GM12878 (cell line): ENCODE results near the gene GPR61. TPM values are rescaled to one million over a fixed set of nuclear protein-coding genes. Genes with fewer than 3 reads are reported as not detected.

ENCODE experiments used
- ATAC-seq: fragments of 200-7000 bp; cut with Tn5 transposase; 3 replicates; pipeline ENCODE4 v1.9.1; 2020; ENCODE audit warnings: mild to moderate bottlenecking, moderate library complexity
- BruUV-seq: library from RNA; stranded (reverse); fragments of 400-500 nt; replicated peaks from 2 replicates; lab custom pipeline; 2021; lab: Mats Ljungman, UMichigan
- CTCF ChIA-PET: fragments of 300-600 bp; sonication (Branson Sonifier 250); formaldehyde crosslinking; extraction: SDS; loops from one replicate; lab custom pipeline; 2021; ENCODE audit warnings: inconsistent platforms; lab: Yijun Ruan, JAX
- POLR2A ChIA-PET: fragments of 350-600 bp; formaldehyde crosslinking; extraction: SDS; loops from one replicate; lab custom pipeline; 2021; ENCODE audit warnings: inconsistent platforms; lab: Charles Lee
- RAD21 ChIA-PET: fragments of 300-600 bp; sonication (Branson Sonifier 250); formaldehyde crosslinking; loops from one replicate; lab custom pipeline; 2023; ENCODE audit warnings: antibody characterized with exemption; ENCODE audit not compliant: unreplicated experiment; lab: Charles Lee
- SMC1A ChIA-PET: fragments of 300-600 bp; sonication (Branson Sonifier 250); formaldehyde crosslinking; loops from one replicate; lab custom pipeline; 2023; ENCODE audit not compliant: unreplicated experiment, uncharacterized antibody; lab: Charles Lee
- DNase-seq: peaks from one replicate; pipeline ENCODE4 v3.0.0-alpha.2; 2011; ENCODE audit warnings: low read depth, low spot score
- FAIRE-seq: peaks from 3 replicates; lab custom pipeline; 2011; peaks lifted over from hg19 to GRCh38; lab: Jason Lieb, UNC
- H2AFZ ChIP-seq: 2 replicates; pipeline ENCODE4 v1.6.0; 2011; ENCODE audit warnings: low read depth, low read length, control low read depth; ENCODE audit not compliant: control insufficient read depth
- H3K27ac ChIP-seq: 2 replicates; pipeline ENCODE4 v1.5.1; 2011; ENCODE audit warnings: control low read depth; ENCODE audit not compliant: control insufficient read depth, insufficient read depth
- H3K27me3 ChIP-seq, 2 experiments: replicated peaks in 1 of 2; 2 replicates each; pipeline versions ENCODE4 v1.6.0 to v1.6.1; 2011; ENCODE audit warnings: low read length in 1 of 2; ENCODE audit not compliant: control insufficient read depth in 2 of 2, insufficient read depth in 2 of 2
- H3K36me3 ChIP-seq, 2 experiments: 2 replicates each; pipeline ENCODE4 v1.5.1; 2011; ENCODE audit warnings: low read length in 1 of 2; ENCODE audit not compliant: control insufficient read depth in 2 of 2, insufficient read depth in 2 of 2
- H3K4me1 ChIP-seq: 2 replicates; pipeline ENCODE4 v1.6.1; 2011; ENCODE audit warnings: mild to moderate bottlenecking, low read length, moderate library complexity, mixed read lengths; ENCODE audit not compliant: control insufficient read depth, insufficient read depth
- H3K4me2 ChIP-seq: 2 replicates; pipeline ENCODE4 v1.6.0; 2011; ENCODE audit warnings: control low read depth; ENCODE audit not compliant: control insufficient read depth, insufficient read depth
- H3K4me3 ChIP-seq: fragments of 200-600 bp; sonication (generic); 2 replicates; pipeline ENCODE4 v1.5.1; 2016
- H3K79me2 ChIP-seq: 2 replicates; pipeline ENCODE4 v1.6.0; 2011; ENCODE audit warnings: low read length; ENCODE audit not compliant: control insufficient read depth, insufficient read depth
- H3K9ac ChIP-seq: 2 replicates; pipeline ENCODE4 v1.8.0; 2011; ENCODE audit warnings: low read length, control low read depth, mixed read lengths; ENCODE audit not compliant: control insufficient read depth, insufficient read depth
- H3K9me3 ChIP-seq: replicated peaks from 3 replicates; pipeline ENCODE4 v1.5.1; 2011; ENCODE audit warnings: mild to moderate bottlenecking, low read length; ENCODE audit not compliant: control insufficient read depth, insufficient read depth
- H4K20me1 ChIP-seq: 2 replicates; pipeline ENCODE4 v1.6.0; 2011; ENCODE audit not compliant: control insufficient read depth, insufficient read depth
- ESRRA ChIP-seq: IDR thresholded peaks from 2 replicates; pipeline ENCODE4 v1.6.1; 2012; ENCODE audit warnings: mild to moderate bottlenecking, low read length, improper control_type of control experiment
- HDAC2 ChIP-seq: fragments of 200-600 bp; sonication (generic); IDR thresholded peaks from 2 replicates; pipeline ENCODE4 v1.6.1; 2017
- IKZF2 ChIP-seq, 2 experiments: fragments of 450-650 bp; IDR thresholded peaks; 2 replicates each; pipeline ENCODE4 v1.6.1; 2017; ENCODE audit warnings: mild to moderate bottlenecking in 2 of 2, moderate library complexity in 2 of 2
- LARP7 ChIP-seq: fragments of 450-650 bp; IDR thresholded peaks from 2 replicates; pipeline ENCODE4 v1.6.1; 2017; ENCODE audit warnings: mild to moderate bottlenecking
- MEF2B ChIP-seq: fragments of 450-650 bp; IDR thresholded peaks from 2 replicates; pipeline ENCODE4 v1.6.1; 2018; ENCODE audit warnings: mild to moderate bottlenecking, moderate library complexity; ENCODE audit not compliant: partially characterized antibody, poor library complexity, severe bottlenecking
- PML ChIP-seq: IDR thresholded peaks from 2 replicates; pipeline ENCODE4 v1.6.1; 2012; ENCODE audit warnings: low read length, inconsistent platforms
- POLR2A ChIP-seq: IDR thresholded peaks from 2 replicates; pipeline ENCODE4 v1.6.1; 2011; ENCODE audit warnings: low read depth, mild to moderate bottlenecking, low read length
- REST ChIP-seq: IDR thresholded peaks from 2 replicates; pipeline ENCODE4 v1.6.1; 2012; ENCODE audit warnings: mild to moderate bottlenecking, low read depth, low read length
- TBL1XR1 ChIP-seq: IDR thresholded peaks from 2 replicates; pipeline ENCODE4 v1.6.1; 2012; ENCODE audit warnings: low read depth, low read length, improper control_type of control experiment
- TCF7 ChIP-seq: IDR thresholded peaks from 2 replicates; pipeline ENCODE4 v1.6.1; 2014; ENCODE audit warnings: antibody characterized with exemption, borderline replicate concordance
- YBX1 ChIP-seq: fragments of 450-650 bp; IDR thresholded peaks from 2 replicates; pipeline ENCODE4 v1.6.1; 2016; ENCODE audit warnings: antibody characterized with exemption
- ZBED1 ChIP-seq: IDR thresholded peaks from 2 replicates; pipeline ENCODE4 v1.6.1; 2016; ENCODE audit warnings: borderline replicate concordance
- WGBS: methylation state at CpG from one replicate; pipeline ENCODE4 v1.1.6; 2016; ENCODE audit warnings: low lambda C conversion rate; ENCODE audit not compliant: insufficient replicate concordance, insufficient coverage; ENCODE audit errors: missing lambda C conversion rate; 5-methylcytosine and 5-hydroxymethylcytosine counted together
- in situ Hi-C: fragments of 300-500 bp; cut with MboI; formaldehyde crosslinking; loops from 9 replicates; pipeline ENCODE4 v1.14.3; 2018; ENCODE audit warnings: mixed read lengths
- intact Hi-C: fragments of 100-400 bp; cut with micrococcal nuclease; formaldehyde crosslinking; loops from one replicate; pipeline ENCODE4 v1.14.2; 2022; ENCODE audit not compliant: unreplicated experiment
- polyA plus RNA-seq, 11 experiments: library from polyadenylated mRNA; depleted of rRNA in 4 of 11; unstranded in 6 of 11; stranded (reverse) in 5 of 11; fragments of >200 nt; fragmentation: Nextera tagmentation in 4 of 11; fragmentation: Illumina TruSeq in 1 of 11; extraction: Ambion mirVana in 4 of 11; extraction: Trizol in 1 of 11; gene quantifications; 1 replicate in 1 of 11; 2 replicates in 10 of 11; pipeline versions ENCODE4 v1.2.1 to v1.2.3, GENCODE V29; 2011 to 2016; ENCODE audit warnings: inconsistent platforms in 2 of 11, missing spikeins in 2 of 11, low read depth in 1 of 11
- total RNA-seq, 4 experiments: library from RNA; depleted of rRNA in 3 of 4; stranded (reverse); fragments of >200 nt in 3 of 4; fragmentation: Illumina TruSeq in 1 of 4; extraction: Trizol in 1 of 4; gene quantifications; 2 replicates each; pipeline versions ENCODE4 v1.2.1 to v1.2.3, GENCODE V29; 2013 to 2021

The GPR61 gene
- total and polyA plus RNA-seq, 10 of the 15 experiments (the other 5 are each of a cell fraction or from before 2014, with no cell fraction given) = 0.19 to 1.1 (median 0.35) TPM; not detected in 2

- TF ChIP-seq REST (no peak), HDAC2 (no peak), POLR2A (no peak), YBX1 (no peak)
Observed at GRCh38 chr1:109535971-109536491, 3.6 kb upstream of the GPR61 start (continued).

- no peak for FAIRE-seq
- H3K27me3 ChIP-seq = no peaks in the 10 kb centered on the region
- TF ChIP-seq TBL1XR1 = no peak
- TF ChIP-seq LARP7 = no peak
- no peak for TF ChIP-seq PML
- TF ChIP-seq MEF2B = no peak
- no peak for TF ChIP-seq IKZF2 (IDR thresholded peaks at IDR 0.05)
- no peak for TF ChIP-seq ZBED1
- no peak for TF ChIP-seq ESRRA
- TF ChIP-seq TCF7 = no peak
- H3K9me3 ChIP-seq = no peaks in the 10 kb centered on the region
- ATAC-seq = no peak
- SMC1A ChIA-PET = interaction anchor here (0.9 to 2.5 kb wide), 3 partner anchors 8 to 87 kb away, joined by 3 to 10 read pairs (median 3); no protein-coding TSS in a partner anchor
- no peak for DNase-seq
- no TSS peak for BruUV-seq
- H3K9ac ChIP-seq = no peak overlapping the region
- H3K79me2 ChIP-seq = no peaks in the 10 kb centered on the region
- H4K20me1 ChIP-seq = no peaks in the 10 kb centered on the region
- POLR2A ChIA-PET = interaction anchor here (1.2 kb wide), 1 partner anchor 45 kb away, joined by 3 read pairs; no protein-coding TSS in a partner anchor
- no peak overlapping the region for H3K4me2 ChIP-seq
- no peaks in the 10 kb centered on the region for H3K36me3 ChIP-seq
- H3K27ac ChIP-seq = no peak overlapping the region
- 50% methylated on average over 9 of the region's 9 CpGs for WGBS
- no peak overlapping the region for H3K4me3 ChIP-seq
- intact Hi-C loops (no loop called here), in situ Hi-C loops (no loop called here)
- peaks cover 2% of the 10 kb centered on the region for H3K4me1 ChIP-seq
- CTCF ChIA-PET = interaction anchor here (0.6 to 21.3 kb wide), 4 partner anchors 9 to 103 kb away, joined by 3 to 1280 read pairs (median 8); partner anchors contain the start of genes AMIGO1 and CYB561D1
- H2AFZ ChIP-seq = no peak overlapping the region
- RAD21 ChIA-PET = interaction anchor here (0.8 to 2.2 kb wide), 3 partner anchors 9 to 47 kb away, joined by 3 to 7 read pairs (median 3); partner anchors contain the start of gene GNAI3
Observed at GRCh38 chr1:109537450-109538178, 2.1 kb upstream of the GPR61 start.
